Measurements from ENCODE around the gene GRK1.
"Not testable (repeated sequence)": the region's sequence is repeated elsewhere in the genome, so short reads cannot be mapped to it uniquely, and the experiment has no call there.

Gene GRK1

DNA sequence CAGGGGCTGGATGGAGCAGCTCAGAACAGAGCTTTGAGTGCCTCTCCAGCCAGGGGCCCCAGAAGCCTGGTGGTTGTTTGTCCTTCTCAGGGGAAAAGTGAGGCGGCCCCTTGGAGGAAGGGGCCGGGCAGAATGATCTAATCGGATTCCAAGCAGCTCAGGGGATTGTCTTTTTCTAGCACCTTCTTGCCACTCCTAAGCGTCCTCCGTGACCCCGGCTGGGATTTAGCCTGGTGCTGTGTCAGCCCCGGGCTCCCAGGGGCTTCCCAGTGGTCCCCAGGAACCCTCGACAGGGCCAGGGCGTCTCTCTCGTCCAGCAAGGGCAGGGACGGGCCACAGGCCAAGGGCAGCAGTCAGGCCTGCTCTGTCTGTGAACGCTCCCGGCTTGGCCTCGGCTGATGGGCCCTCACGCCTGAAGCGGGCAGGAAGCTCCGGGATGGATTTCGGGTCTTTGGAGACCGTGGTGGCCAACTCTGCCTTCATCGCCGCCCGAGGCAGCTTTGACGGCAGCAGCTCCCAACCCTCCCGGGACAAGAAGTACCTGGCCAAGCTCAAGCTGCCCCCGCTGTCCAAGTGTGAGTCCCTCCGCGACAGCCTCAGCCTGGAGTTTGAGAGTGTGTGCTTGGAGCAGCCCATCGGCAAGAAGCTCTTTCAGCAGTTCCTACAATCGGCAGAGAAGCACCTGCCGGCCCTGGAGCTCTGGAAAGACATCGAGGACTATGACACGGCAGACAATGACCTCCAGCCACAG lies at the start of gene GRK1:
Gene GRK1, plus strand, starts transcription at position 269 of the 751 bp plus-strand sequence. Its CDS starts 168 bp downstream, at position 437.
- DNase-seq (ENCODE audit: low spot score), result no peak

DNA sequence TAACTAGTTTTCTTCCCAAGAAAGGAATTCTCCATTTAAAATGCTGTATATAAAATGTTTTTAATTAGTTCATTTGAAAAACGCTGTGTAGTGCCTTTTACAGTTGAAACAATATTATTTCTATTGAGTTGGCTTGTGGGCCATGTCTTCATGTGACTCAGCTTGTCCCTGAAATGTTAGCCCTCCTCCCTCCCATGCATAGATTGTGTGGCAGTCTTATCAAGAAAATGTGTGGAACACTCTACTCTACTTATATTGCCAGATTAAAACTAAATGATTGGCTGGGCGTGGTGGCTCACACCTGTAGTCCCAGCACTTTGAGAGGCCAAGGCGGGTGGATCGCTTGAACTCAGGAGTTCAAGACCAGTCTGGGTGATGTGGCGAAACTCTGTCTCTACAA lies 49.1 kb upstream of the GRK1 start:
- DNase-seq (ENCODE audit: low spot score), result no peak

DNA sequence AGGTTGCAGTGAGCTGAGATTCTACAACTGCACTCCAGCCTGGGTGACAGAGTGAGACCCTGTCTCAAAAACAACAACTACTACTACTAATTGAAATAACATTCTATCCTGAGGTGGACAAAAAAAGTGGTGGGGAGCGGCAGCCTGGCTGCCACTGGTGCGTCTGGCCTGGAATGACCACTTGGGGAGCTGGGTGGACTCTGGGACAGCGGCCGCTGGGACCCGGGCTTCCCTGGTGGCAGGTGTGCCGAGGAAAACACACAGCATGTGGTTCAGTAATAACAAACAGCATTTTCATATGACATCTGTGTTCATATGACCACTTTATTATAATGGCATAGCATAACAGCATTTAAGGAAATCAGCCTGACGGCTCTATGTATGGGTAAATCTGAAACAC lies 48.6 kb upstream of the GRK1 start:
- DNase-seq (ENCODE audit: low spot score), result no peak

GRCh38 chr13:113620036-113620796 lies 46.8 kb upstream of the GRK1 start:
- DNase-seq (ENCODE audit: low spot score), result no peak

GRCh38 chr13:113621046-113621445 lies 46.0 kb upstream of the GRK1 start:
- no peak for DNase-seq (ENCODE audit: low spot score)

DNA sequence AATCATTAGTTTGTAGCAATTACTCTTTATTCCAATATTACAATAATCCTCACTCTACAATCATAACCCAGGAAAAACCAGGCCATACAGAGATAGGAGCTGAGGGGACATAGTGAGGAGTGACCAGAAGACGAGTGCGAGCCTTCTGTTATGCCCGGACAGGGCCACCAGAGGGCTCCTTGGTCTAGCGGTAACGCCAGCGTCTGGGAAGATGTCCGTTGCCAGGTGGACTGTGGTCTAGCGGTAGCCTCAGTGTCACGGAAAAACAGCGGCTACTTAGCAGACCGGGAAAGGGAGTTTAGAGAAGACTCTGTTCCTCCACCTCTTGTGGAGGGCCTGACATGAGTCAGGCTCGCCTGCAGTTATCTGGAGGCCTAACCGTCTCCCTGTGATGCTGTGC lies 45.5 kb upstream of the GRK1 start:
- not testable (repeated sequence) for DNase-seq (ENCODE audit: low spot score)

GRCh38 chr13:113621986-113622550 lies 45.0 kb upstream of the GRK1 start:
- not testable (repeated sequence) for DNase-seq (ENCODE audit: low spot score)

DNA sequence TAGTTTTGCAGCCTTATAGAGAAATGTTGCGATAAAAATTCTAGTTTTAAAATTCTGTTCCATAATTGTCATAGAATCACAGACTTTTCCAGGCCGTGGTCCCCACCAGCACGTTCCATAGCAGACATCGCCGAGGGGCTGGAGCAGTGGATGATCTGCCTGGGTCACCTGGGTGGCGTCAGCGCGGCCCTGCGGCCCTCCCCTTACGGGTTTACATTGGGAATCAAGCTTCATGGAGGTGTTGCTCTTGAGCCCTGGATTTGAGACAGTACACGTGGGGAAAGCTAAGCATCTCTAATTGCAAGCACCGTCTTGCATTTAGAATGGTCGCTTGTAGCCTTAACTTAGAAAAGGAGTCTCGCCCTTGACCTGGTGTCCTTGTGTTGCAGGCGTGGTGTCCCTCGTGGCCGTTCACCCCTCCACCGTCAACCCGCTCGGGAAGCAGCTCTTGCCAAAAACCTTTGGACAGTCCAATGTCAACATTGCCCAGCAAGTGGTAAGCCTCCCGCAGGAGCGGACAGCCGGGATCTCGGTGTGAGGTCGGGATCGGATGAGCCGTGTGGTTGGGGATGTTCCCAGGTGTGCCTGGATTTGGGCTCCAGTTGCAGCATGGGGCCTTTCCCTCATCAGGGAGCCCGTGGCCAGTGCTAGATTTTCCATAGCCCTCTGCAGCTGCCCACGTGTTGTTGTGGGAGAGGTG lies 44.1 kb upstream of the GRK1 start:
- DNase-seq (ENCODE audit: low spot score), result no peak

DNA sequence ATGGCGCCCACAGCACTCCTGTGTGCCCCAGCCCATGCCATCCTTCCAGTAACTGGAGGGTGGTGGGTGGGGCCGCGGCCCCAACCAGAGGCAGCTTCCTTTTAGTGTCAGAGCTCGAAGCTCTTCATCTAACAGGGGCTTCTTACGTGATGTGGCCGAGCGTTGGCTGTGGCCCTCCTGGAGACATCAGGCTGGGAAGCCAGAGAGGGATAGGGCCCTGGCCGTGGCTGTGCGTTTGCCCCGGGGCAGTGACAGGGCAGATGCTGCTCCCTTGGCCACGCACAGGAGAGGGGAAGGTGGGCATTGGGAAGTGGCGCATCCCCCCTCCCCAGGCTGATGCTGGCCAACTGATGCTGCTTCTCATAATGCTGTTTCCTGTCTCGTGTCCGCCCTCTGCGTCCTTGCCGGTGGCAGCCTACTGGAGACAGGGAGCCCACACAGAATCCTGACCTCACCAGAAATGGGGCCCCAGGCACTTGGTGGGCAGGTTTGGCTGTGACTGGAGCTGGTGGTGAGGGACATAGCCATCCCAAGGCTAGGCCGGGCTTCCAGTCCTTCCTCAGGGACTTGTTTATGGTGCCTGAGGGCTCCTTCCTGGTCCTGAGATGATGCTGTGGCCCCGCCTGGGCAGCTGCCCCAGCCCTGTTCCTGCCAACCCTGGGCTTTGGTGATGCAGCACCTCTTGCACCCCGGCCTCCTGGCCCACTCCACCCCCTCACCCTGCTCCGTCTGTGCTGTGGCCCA lies 43.4 kb upstream of the GRK1 start:
- DNase-seq (ENCODE audit: low spot score), result no peak

DNA sequence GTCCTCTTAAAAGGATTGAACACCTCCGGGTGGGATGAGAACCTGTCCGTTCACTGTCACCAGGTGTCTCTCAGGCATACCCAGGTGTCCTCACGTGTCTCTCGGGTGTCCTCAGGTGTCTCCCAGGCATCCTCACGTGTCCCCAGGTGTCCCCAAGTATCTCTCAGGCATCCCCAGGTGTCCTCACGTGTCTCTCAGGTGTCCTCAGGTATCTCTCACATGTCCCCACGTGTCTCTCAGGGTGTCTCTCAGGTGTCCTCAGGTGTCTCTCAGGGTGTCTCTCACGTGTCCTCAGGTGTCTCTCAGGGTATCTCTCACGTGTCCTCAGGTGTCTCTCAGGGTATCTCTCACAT lies 42.8 kb upstream of the GRK1 start:
- no peak for DNase-seq (ENCODE audit: low spot score)

GRCh38 chr13:113624640-113625304 lies 42.2 kb upstream of the GRK1 start:
- DNase-seq (ENCODE audit: low spot score), result not testable (repeated sequence)

DNA sequence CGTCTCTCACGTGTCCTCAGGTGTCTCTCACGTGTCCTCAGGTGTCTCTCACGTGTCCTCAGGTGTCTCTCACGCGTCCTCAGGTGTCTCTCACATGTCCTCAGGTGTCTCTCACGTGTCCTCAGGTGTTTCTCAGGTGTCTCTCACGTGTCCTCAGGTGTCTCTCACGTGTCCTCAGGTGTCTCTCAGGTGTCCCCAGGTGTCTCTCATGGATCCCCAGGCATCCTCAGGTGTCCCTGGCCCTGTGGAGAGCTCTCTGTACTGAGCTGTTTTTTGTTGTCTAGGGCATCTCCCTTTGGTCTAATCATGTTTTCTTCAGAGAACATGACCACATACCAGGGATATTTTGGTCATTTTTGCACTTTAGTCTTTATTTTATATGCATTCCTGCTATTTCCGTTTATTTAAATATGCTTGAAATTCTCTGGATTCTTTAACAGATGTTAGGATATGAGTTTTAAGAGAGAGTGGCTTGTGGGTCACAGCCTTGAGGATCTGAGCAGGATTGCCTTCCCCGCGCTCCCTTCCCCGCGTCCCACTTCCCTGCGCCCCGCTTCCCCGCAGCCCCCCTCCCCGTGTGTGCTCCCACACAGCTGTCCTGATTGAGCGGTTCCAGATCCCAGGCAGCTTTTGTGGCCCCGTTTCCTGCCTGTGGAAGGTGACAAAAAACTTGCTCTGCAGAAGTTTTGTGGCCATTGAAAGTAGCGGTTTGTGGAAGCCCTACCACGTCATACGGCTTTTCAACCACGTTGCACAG lies 40.9 kb upstream of the GRK1 start:
- no peak for DNase-seq (ENCODE audit: low spot score)

DNA sequence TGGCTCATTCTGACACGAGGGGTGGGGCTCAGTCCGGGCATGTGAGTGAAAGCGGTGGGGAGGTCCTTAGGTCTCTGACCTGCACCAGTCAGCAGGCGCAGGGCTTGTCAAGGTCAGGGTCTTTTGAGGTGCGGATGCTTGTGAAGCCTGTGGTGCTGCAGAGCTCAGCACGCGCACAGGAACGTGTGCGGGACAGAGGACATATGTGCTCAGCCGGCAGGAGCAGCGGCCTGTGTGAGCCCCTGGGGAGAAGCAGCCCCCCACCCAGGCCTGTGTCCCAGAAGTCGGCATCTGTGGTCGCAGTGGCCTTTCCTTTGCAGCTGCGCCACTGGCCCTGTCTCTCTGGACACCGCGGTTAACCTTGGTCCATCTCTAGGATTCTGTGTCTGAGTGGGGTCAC lies 39.9 kb upstream of the GRK1 start:
- no peak for DNase-seq (ENCODE audit: low spot score)

GRCh38 chr13:113628291-113629270 lies 38.4 kb upstream of the GRK1 start:
- no peak for DNase-seq (ENCODE audit: low spot score)

- DNase-seq (ENCODE audit: low spot score), result no peak
These were observed 37.2 kb upstream of the GRK1 start for GRCh38 chr13:113629866-113630265.

- DNase-seq (ENCODE audit: low spot score), result no peak
These were observed 36.7 kb upstream of the GRK1 start for GRCh38 chr13:113630296-113630695.

GRCh38 chr13:113630804-113631203 lies 36.2 kb upstream of the GRK1 start:
- DNase-seq (ENCODE audit: low spot score), result no peak

DNA sequence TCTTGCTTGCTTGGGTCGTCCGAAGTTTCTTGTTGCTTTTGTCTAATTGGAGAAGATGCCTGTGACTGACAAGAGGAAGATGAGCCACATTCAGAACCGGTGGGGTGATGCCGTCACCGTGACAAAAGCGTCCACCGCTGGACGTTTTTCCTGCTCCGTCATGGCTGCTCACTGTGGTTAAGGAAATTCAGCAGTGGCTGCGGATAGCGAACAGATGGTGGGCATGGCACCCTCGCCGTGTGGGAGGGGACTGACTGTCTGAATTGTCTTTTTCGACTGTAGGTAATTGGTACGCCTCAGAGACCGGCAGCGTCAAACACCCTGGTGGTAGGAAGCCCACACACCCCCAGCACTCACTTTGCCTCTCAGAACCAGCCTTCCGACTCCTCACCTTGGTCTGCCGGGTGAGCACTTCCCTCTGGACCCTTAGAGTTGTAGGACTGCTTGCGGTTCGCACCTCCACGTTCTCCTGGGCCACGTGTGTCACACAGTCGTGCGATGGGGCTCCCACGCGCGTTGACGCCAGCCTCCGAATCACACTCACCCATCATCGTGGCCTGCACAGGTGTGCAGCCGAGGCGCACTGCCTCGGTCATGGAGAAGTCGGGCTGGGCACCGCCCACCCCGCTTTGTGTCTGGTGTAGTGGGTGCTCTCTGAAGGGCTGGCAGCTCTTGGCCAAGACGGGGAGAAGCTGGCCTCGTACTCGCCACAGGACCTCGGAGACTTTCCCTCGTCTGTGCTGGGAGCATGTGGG lies 35.5 kb upstream of the GRK1 start:
- DNase-seq (ENCODE audit: low spot score), result no peak
